MM.1S (cell line): ENCODE data around the gene DPH6.

ENCODE experiments used
- EZH2 ChIP-seq: fragments of 300-600 bp; sonication (generic); optimal IDR thresholded peaks from 2 replicates; pipeline ENCODE3; 2017; ENCODE audit warnings: low read depth, mild to moderate bottlenecking, antibody characterized with exemption, low read length, mixed read lengths
- EZH2phosphoT487 ChIP-seq: fragments of 300-600 bp; sonication (generic); IDR thresholded peaks from 2 replicates; pipeline ENCODE4 v1.6.1; 2018; ENCODE audit warnings: antibody characterized with exemption, low read length
- TF ChIP-seq, protein P1 (sequence below): fragments of 300-600 bp; sonication (generic); IDR thresholded peaks from 2 replicates; pipeline ENCODE4 v1.5.1; 2016; ENCODE audit warnings: antibody characterized with exemption, low read length, mixed read lengths

DNA sequence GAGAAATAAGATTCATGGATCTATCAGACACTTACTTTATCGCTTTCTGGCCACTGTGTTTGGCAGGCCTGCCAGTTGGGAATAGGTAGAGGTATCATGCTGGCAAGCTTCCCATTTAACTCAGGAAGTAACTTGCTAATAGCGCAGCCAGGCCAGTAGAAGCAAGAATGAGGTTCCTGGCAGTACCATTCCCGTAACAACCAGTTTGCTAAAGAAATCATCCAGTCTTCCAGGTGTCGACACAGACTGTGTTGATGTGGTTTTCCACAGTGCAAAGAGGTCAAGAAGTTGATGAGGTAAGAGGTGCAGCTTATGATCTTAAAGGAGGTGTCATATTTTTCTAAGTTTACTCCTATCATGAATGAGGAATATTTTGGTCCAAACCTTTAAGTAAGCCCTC is 46.2 kb downstream of the DPH6 start:
- TF ChIP-seq, protein P1, sequence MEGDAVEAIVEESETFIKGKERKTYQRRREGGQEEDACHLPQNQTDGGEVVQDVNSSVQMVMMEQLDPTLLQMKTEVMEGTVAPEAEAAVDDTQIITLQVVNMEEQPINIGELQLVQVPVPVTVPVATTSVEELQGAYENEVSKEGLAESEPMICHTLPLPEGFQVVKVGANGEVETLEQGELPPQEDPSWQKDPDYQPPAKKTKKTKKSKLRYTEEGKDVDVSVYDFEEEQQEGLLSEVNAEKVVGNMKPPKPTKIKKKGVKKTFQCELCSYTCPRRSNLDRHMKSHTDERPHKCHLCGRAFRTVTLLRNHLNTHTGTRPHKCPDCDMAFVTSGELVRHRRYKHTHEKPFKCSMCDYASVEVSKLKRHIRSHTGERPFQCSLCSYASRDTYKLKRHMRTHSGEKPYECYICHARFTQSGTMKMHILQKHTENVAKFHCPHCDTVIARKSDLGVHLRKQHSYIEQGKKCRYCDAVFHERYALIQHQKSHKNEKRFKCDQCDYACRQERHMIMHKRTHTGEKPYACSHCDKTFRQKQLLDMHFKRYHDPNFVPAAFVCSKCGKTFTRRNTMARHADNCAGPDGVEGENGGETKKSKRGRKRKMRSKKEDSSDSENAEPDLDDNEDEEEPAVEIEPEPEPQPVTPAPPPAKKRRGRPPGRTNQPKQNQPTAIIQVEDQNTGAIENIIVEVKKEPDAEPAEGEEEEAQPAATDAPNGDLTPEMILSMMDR = no peak
- TF ChIP-seq EZH2phosphoT487 (no peak), EZH2 (no peak)
